ENCODE measurements around the gene ATP1B1.

The ATP1B1 gene

DNA sequence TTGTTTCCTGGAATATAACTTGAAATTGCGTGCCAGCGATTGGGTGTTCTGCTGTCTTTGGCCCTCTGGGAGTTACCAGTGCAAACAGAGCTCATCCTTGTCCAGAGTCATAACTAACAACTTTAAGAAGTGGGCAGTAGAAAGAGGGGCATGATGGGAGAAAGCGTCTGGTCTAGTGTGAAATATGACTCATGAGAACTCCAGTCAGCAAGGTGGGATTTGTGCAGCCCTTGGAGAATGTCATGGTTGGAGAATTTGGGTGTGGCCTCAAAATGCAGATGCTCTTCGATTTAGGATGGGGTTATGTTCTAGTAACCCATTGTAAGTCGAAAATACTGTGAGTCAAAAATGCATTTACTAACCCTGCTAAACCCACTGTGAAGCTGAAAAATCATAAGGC lies 12.9 kb downstream of the ATP1B1 start:
- H3K18ac ChIP-seq (ENCODE audit: low read depth in 1 of 2, low read length in 2 of 2), result no peak overlapping the region
- peaks cover 12% of the 10 kb centered on the region for H3K4me1 ChIP-seq (ENCODE audit: control insufficient read depth, insufficient read depth, low read depth, low read length)
- no peak overlapping the region for H2BK15ac ChIP-seq (ENCODE audit: low read depth, poor library complexity, severe bottlenecking)
- H3K27ac ChIP-seq (ENCODE audit: low read length, poor library complexity, severe bottlenecking), result peak overlapping the region; percentile 19
- H2BK12ac ChIP-seq (ENCODE audit: low read length in 2 of 2), result peak overlapping the region in 1 of 2 experiments; percentile 64
- H3K9ac ChIP-seq (ENCODE audit: low read length), result no peak overlapping the region
- WGBS, result 15% methylated on average over 4 of the region's 5 CpGs
- peaks cover 32% of the 10 kb centered on the region for H3K79me1 ChIP-seq (replicated peaks; ENCODE audit: low read length, poor library complexity, severe bottlenecking)
- no peak overlapping the region for H2BK120ac ChIP-seq (ENCODE audit: low read depth, low read length)
- H3K4me2 ChIP-seq (ENCODE audit: low read length, poor library complexity, severe bottlenecking), result no peak overlapping the region
- no peak overlapping the region for H2AFZ ChIP-seq (ENCODE audit: low read depth, low read length)
- H4K8ac ChIP-seq (ENCODE audit: low read length), result no peak overlapping the region
- H3K23ac ChIP-seq (ENCODE audit: low read length in 2 of 2), result no peak overlapping the region
- H3K4me3 ChIP-seq (ENCODE audit: insufficient read depth in 1 of 2, low read depth in 1 of 2, low read length in 2 of 2), result no peak overlapping the region
- H3K27me3 ChIP-seq (ENCODE audit: control insufficient read depth in 1 of 2, insufficient read depth in 1 of 2, low read length in 2 of 2), result no peaks in the 10 kb centered on the region
- H4K91ac ChIP-seq (ENCODE audit: low read length), result no peak overlapping the region
- H3K14ac ChIP-seq (ENCODE audit: low read length in 2 of 2), result no peak overlapping the region
- peak; percentile 87 for DNase-seq
- peaks cover 0 to 20% of the 10 kb centered on the region in 2 experiments for H3K36me3 ChIP-seq (ENCODE audit: control insufficient read depth in 1 of 2, insufficient read depth in 2 of 2, low read depth in 1 of 2, low read length in 2 of 2)
- H3K4ac ChIP-seq (ENCODE audit: low read depth in 1 of 2, low read length in 2 of 2), result no peak overlapping the region
- no peaks in the 10 kb centered on the region for H3K9me3 ChIP-seq (ENCODE audit: control insufficient read depth, low read length)
- H2AK5ac ChIP-seq (ENCODE audit: low read length, severe bottlenecking), result no peak overlapping the region
- no peak overlapping the region for H2BK5ac ChIP-seq (ENCODE audit: low read depth, low read length, poor library complexity, severe bottlenecking)

DNA sequence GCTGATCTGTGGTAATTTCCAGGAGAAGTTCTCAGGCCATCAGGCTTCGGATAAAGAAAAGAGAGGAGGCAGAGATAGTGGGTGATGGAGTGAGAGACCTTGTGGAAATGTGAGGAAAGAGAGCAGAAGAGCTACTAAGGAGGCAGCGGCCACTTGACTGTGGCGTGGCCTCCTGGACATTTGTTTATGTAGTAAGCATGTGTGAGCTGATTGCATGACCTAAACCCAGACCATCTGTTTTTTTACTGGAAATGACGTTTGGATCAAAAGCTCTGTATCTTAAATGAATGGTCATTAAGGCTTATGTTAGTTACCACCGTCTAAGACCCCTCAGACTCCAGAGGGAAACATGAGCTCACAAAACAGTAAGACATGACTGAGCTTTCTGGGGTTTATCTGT lies 13.6 kb downstream of the ATP1B1 start:
- WGBS, result 11% methylated on average over 5 of the region's 5 CpGs
- Histone ChIP-seq H2AFZ (ENCODE audit: low read depth, low read length) (no peak overlapping the region), H3K4ac (ENCODE audit: low read depth in 1 of 2, low read length in 2 of 2) (no peak overlapping the region), H3K36me3 (ENCODE audit: control insufficient read depth in 1 of 2, insufficient read depth in 2 of 2, low read depth in 1 of 2, low read length in 2 of 2) (peaks cover 0 to 17% of the 10 kb centered on the region in 2 experiments), H4K91ac (ENCODE audit: low read length) (no peak overlapping the region), H3K14ac (ENCODE audit: low read length in 2 of 2) (no peak overlapping the region), H3K27ac (ENCODE audit: low read length, poor library complexity, severe bottlenecking) (peak overlapping the region; percentile 25), H4K8ac (ENCODE audit: low read length) (no peak overlapping the region), H3K18ac (ENCODE audit: low read depth in 1 of 2, low read length in 2 of 2) (no peak overlapping the region), H3K4me1 (ENCODE audit: control insufficient read depth, insufficient read depth, low read depth, low read length) (peaks cover 12% of the 10 kb centered on the region), H3K23ac (ENCODE audit: low read length in 2 of 2) (no peak overlapping the region), H3K4me2 (ENCODE audit: low read length, poor library complexity, severe bottlenecking) (no peak overlapping the region), H3K9ac (ENCODE audit: low read length) (no peak overlapping the region), H3K4me3 (ENCODE audit: insufficient read depth in 1 of 2, low read depth in 1 of 2, low read length in 2 of 2) (no peak overlapping the region), H3K79me1 (replicated peaks; ENCODE audit: low read length, poor library complexity, severe bottlenecking) (peaks cover 32% of the 10 kb centered on the region), H3K9me3 (ENCODE audit: control insufficient read depth, low read length) (no peaks in the 10 kb centered on the region), H3K27me3 (ENCODE audit: control insufficient read depth in 1 of 2, insufficient read depth in 1 of 2, low read length in 2 of 2) (no peaks in the 10 kb centered on the region), H2BK12ac (ENCODE audit: low read length in 2 of 2) (no peak overlapping the region), H2BK5ac (ENCODE audit: low read depth, low read length, poor library complexity, severe bottlenecking) (no peak overlapping the region), H2BK120ac (ENCODE audit: low read depth, low read length) (peak overlapping the region; percentile 54), H2AK5ac (ENCODE audit: low read length, severe bottlenecking) (peak overlapping the region; percentile 77), H2BK15ac (ENCODE audit: low read depth, poor library complexity, severe bottlenecking) (no peak overlapping the region)
- DNase-seq, result peak; percentile 96

DNA sequence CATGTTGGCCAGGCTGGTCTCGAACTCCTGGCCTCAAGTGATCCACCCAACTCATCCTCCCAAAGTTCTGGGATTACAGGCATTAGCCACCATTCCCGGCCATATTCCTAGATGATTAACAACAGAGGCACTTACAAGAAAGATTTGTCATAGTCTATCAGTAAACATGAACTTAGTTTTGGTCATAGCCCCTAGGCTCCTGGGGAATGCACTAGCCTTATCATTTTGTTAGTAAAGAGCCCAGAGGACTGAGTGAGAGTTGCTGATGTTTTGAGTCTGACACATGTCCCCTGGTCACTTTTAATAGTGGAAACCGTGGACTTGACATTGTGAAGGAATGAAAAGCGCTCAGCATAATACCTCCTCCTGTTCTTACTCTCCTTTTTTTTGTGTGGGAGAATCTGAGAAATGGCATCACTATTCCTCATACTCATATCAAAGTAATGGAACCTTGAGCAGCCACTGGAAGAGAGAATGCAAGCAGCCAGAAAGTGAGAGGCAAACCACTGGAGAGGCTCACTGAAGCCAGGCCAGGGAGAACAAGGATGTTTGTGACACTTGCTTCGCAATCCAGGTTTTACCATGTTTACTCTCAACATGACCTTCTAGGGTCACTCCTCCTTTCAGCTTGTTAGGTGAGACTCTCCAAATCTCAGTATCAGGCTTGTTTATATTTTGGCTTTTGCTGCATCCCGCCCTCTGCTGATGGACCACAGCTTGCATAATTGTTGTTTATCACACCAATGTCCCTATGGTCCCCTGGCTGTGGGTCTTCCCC lies 14.8 kb downstream of the ATP1B1 start:
- Histone ChIP-seq H3K79me1 (replicated peaks; ENCODE audit: low read length, poor library complexity, severe bottlenecking) (peaks cover 28% of the 10 kb centered on the region), H2BK120ac (ENCODE audit: low read depth, low read length) (no peak overlapping the region), H3K4me2 (ENCODE audit: low read length, poor library complexity, severe bottlenecking) (no peak overlapping the region), H2BK5ac (ENCODE audit: low read depth, low read length, poor library complexity, severe bottlenecking) (no peak overlapping the region), H3K9ac (ENCODE audit: low read length) (no peak overlapping the region), H4K8ac (ENCODE audit: low read length) (peak overlapping the region; percentile 61), H2AK5ac (ENCODE audit: low read length, severe bottlenecking) (no peak overlapping the region), H3K4ac (ENCODE audit: low read depth in 1 of 2, low read length in 2 of 2) (peak overlapping the region in 1 of 2 experiments; percentile 54), H3K27me3 (ENCODE audit: control insufficient read depth in 1 of 2, insufficient read depth in 1 of 2, low read length in 2 of 2) (no peaks in the 10 kb centered on the region), H2AFZ (ENCODE audit: low read depth, low read length) (no peak overlapping the region), H3K4me1 (ENCODE audit: control insufficient read depth, insufficient read depth, low read depth, low read length) (peaks cover 5% of the 10 kb centered on the region), H3K23ac (ENCODE audit: low read length in 2 of 2) (no peak overlapping the region), H3K9me3 (ENCODE audit: control insufficient read depth, low read length) (no peaks in the 10 kb centered on the region), H3K27ac (ENCODE audit: low read length, poor library complexity, severe bottlenecking) (no peak overlapping the region), H3K4me3 (ENCODE audit: insufficient read depth in 1 of 2, low read depth in 1 of 2, low read length in 2 of 2) (no peak overlapping the region), H3K36me3 (ENCODE audit: control insufficient read depth in 1 of 2, insufficient read depth in 2 of 2, low read depth in 1 of 2, low read length in 2 of 2) (peaks cover 0 to 15% of the 10 kb centered on the region in 2 experiments), H2BK12ac (ENCODE audit: low read length in 2 of 2) (peak overlapping the region; percentile 54 to 71), H3K18ac (ENCODE audit: low read depth in 1 of 2, low read length in 2 of 2) (no peak overlapping the region), H3K14ac (ENCODE audit: low read length in 2 of 2) (no peak overlapping the region), H2BK15ac (ENCODE audit: low read depth, poor library complexity, severe bottlenecking) (no peak overlapping the region), H4K91ac (ENCODE audit: low read length) (no peak overlapping the region)
- peak; percentile 24 for DNase-seq
- WGBS, result 77% methylated on average over 2 of the region's 6 CpGs

DNA sequence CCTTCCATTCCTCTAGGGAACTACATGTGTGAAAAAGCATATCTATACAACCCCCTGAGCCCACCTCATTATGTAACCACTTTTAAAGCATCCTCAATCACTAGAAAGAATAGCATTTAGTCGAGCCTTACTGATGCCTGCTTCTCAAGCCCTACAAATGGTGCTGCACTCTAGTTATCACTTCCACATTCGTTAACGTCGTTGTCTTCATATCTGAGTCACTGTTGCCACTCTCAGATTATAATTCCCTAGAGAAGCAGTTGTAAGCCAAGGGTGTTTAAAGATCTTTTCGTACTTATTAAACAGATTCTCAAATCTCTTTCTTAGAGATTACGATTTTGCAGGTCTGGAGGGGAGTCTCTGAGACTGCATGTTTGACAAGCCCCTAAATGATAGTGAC lies 16.5 kb downstream of the ATP1B1 start:
- no peak overlapping the region for H2BK120ac ChIP-seq (ENCODE audit: low read depth, low read length)
- 94% methylated on average over 4 of the region's 6 CpGs for WGBS
- H3K23ac ChIP-seq (ENCODE audit: low read length in 2 of 2), result no peak overlapping the region
- H3K36me3 ChIP-seq (ENCODE audit: control insufficient read depth in 1 of 2, insufficient read depth in 2 of 2, low read depth in 1 of 2, low read length in 2 of 2), result peaks cover 0 to 14% of the 10 kb centered on the region in 2 experiments
- no peak overlapping the region for H3K4me2 ChIP-seq (ENCODE audit: low read length, poor library complexity, severe bottlenecking)
- H3K9me3 ChIP-seq (ENCODE audit: control insufficient read depth, low read length), result no peaks in the 10 kb centered on the region
- H3K4ac ChIP-seq (ENCODE audit: low read depth in 1 of 2, low read length in 2 of 2), result no peak overlapping the region
- peak overlapping the region in 1 of 2 experiments; percentile 37 for H3K18ac ChIP-seq (ENCODE audit: low read depth in 1 of 2, low read length in 2 of 2)
- H2AFZ ChIP-seq (ENCODE audit: low read depth, low read length), result no peak overlapping the region
- no peak overlapping the region for H3K14ac ChIP-seq (ENCODE audit: low read length in 2 of 2)
- no peak overlapping the region for H3K4me3 ChIP-seq (ENCODE audit: insufficient read depth in 1 of 2, low read depth in 1 of 2, low read length in 2 of 2)
- no peak overlapping the region for H2BK5ac ChIP-seq (ENCODE audit: low read depth, low read length, poor library complexity, severe bottlenecking)
- no peaks in the 10 kb centered on the region for H3K27me3 ChIP-seq (ENCODE audit: control insufficient read depth in 1 of 2, insufficient read depth in 1 of 2, low read length in 2 of 2)
- H2AK5ac ChIP-seq (ENCODE audit: low read length, severe bottlenecking), result no peak overlapping the region
- no peak for DNase-seq
- no peak overlapping the region for H4K8ac ChIP-seq (ENCODE audit: low read length)
- H4K91ac ChIP-seq (ENCODE audit: low read length), result no peak overlapping the region
- peaks cover 4% of the 10 kb centered on the region for H3K4me1 ChIP-seq (ENCODE audit: control insufficient read depth, insufficient read depth, low read depth, low read length)
- no peak overlapping the region for H3K27ac ChIP-seq (ENCODE audit: low read length, poor library complexity, severe bottlenecking)
- peaks cover 23% of the 10 kb centered on the region for H3K79me1 ChIP-seq (replicated peaks; ENCODE audit: low read length, poor library complexity, severe bottlenecking)
- no peak overlapping the region for H2BK15ac ChIP-seq (ENCODE audit: low read depth, poor library complexity, severe bottlenecking)
- no peak overlapping the region for H2BK12ac ChIP-seq (ENCODE audit: low read length in 2 of 2)
- no peak overlapping the region for H3K9ac ChIP-seq (ENCODE audit: low read length)

All from mesenchymal stem cell (in vitro differentiated cells and primary cell).